GM21825 (cell line): ENCODE data around the gene ANKRD36C.
"Not testable (repeated sequence)": the region's sequence is repeated elsewhere in the genome, so short reads cannot be mapped to it uniquely, and the experiment has no call there.

Experiments used
- ATAC-seq: cut with Tn5 transposase; IDR thresholded peaks from one replicate; pipeline ENCODE4 v1.9.1; 2021; ENCODE audit warnings: mild to moderate bottlenecking, moderate library complexity; ENCODE audit not compliant: unreplicated experiment

The ANKRD36C gene

GRCh38 chr2:95991351-95992094, at the start of gene ANKRD36C:
ANKRD36C (minus strand) TSS chr2:95991824; CDS start chr2:95991708, 116 bp downstream.
- ATAC-seq, result peak; percentile 95

- not testable (repeated sequence) for ATAC-seq
These were observed 43.9 kb upstream of the ANKRD36C start for GRCh38 chr2:96035554-96035953.

- ATAC-seq, result not testable (repeated sequence)
These were observed 43.2 kb upstream of the ANKRD36C start, which contains the start of gene GPAT2 for GRCh38 chr2:96034792-96035191. GPAT2 (minus strand) TSS chr2:96034916; CDS start chr2:96032359, 2,557 bp downstream.

GRCh38 chr2:96033997-96034396, 42.4 kb upstream of the ANKRD36C start:
- ATAC-seq, result not testable (repeated sequence)

- ATAC-seq, result not testable (repeated sequence)
These were observed 36.2 kb upstream of the ANKRD36C start for GRCh38 chr2:96027725-96028325.

GRCh38 chr2:96025755-96026154, 34.1 kb upstream of the ANKRD36C start:
- not testable (repeated sequence) for ATAC-seq

- no peak for ATAC-seq
These were observed 33.5 kb upstream of the ANKRD36C start for GRCh38 chr2:96025194-96025492.

- no peak for ATAC-seq
These were observed 32.9 kb upstream of the ANKRD36C start for GRCh38 chr2:96024336-96025193.

- not testable (repeated sequence) for ATAC-seq
These were observed 32.1 kb upstream of the ANKRD36C start for GRCh38 chr2:96023701-96024100.

- not testable (repeated sequence) for ATAC-seq
These were observed 31.2 kb upstream of the ANKRD36C start for GRCh38 chr2:96022701-96023447.

GRCh38 chr2:96022126-96022525, 30.5 kb upstream of the ANKRD36C start:
- ATAC-seq, result not testable (repeated sequence)

GRCh38 chr2:96021142-96021541, 29.5 kb upstream of the ANKRD36C start:
- not testable (repeated sequence) for ATAC-seq

- not testable (repeated sequence) for ATAC-seq
These were observed 28.4 kb upstream of the ANKRD36C start for GRCh38 chr2:96019909-96020590.

GRCh38 chr2:96016321-96016720, 24.7 kb upstream of the ANKRD36C start:
- ATAC-seq, result not testable (repeated sequence)

- ATAC-seq, result not testable (repeated sequence)
These were observed 21.2 kb upstream of the ANKRD36C start for GRCh38 chr2:96012792-96013264.

GRCh38 chr2:96012086-96012791, 20.6 kb upstream of the ANKRD36C start:
- not testable (repeated sequence) for ATAC-seq

GRCh38 chr2:96011129-96011455, 19.5 kb upstream of the ANKRD36C start:
- peak; percentile 17 for ATAC-seq

GRCh38 chr2:96010320-96011128, 18.9 kb upstream of the ANKRD36C start:
- peak; percentile 94 for ATAC-seq

GRCh38 chr2:96009833-96010232, 18.2 kb upstream of the ANKRD36C start:
- ATAC-seq, result not testable (repeated sequence)
